ENCODE measurements around the gene S100P. TPM values are rescaled to one million over a fixed set of nuclear protein-coding genes. Genes with fewer than 3 reads are reported as not detected.
A peak's percentile ranks its signal among the peaks of the same experiment; 100 is the strongest.

Gene S100P
- total RNA-seq, 3 donors from 2014 or later: 15.7 to 189 (median 70.4) TPM

GRCh38 chr4:6655924-6656323 is 37.8 kb upstream of the S100P start:
- Histone ChIP-seq H3K9me3 (no peaks in the 10 kb centered on the region), H3K4me3 (no peak overlapping the region), H3K36me3 (ENCODE audit: low read depth) (no peaks in the 10 kb centered on the region), H3K4me1 (ENCODE audit: low read depth) (peaks cover 3% of the 10 kb centered on the region)
- TF ChIP-seq CTCF (IDR thresholded peaks at IDR 0.05): no peak
- ATAC-seq (no peak), DNase-seq (no peak)
- intact Hi-C loops (cut with DNase I, micrococcal nuclease): no loop called here

DNA sequence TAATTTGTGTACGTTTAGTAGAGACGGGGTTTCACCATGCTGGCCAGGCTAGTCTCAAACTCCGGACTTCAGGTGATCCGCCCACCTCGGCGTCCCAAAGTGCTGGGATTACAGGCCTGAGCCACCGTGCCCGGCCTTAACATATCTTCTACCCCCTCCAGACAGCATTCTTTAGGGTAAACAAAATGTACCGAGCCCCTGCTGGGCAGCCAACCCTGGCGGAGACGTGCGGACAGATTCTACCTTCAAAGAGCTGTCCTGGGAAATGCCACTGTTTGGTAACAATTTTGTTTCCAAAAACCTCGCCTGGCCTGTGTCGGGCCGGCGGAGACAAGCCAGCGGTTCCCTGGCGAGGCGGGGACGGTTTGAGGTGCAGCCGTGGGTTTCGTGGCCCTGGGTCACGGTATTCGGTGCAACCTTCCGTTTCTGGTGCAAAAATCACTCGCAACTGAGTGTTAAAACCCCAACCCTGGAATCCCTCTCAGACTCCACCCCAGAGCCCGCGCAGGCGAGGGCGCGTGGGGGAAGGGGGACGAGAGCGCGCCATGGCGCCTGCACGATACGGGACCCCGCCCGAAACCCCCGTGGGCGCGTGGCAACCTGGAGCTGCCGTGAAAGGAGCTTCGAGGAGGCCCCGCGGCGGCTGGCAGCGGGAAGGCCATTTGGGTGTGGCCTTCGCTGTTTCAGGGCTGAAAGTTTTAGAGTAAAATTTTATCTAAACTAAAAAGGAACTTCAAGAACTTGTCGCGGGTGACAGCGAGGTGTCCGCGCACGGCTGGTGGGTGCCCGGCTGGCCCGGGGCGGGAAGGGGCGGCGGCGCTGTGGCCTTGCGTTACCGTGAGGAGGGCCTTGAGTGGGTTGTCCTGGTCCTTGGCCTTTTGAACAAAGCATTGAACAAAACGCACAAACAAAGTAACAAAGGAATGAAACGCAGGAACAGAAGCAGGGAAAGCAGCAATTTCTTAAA is 36.2 kb upstream of the S100P start:
- no peak for ATAC-seq
- intact Hi-C loops (cut with DNase I, micrococcal nuclease): no loop called here
- peaks cover 3% of the 10 kb centered on the region for H3K4me1 ChIP-seq (ENCODE audit: low read depth)
- TF ChIP-seq CTCF (IDR thresholded peaks at IDR 0.05): no peak
- no peaks in the 10 kb centered on the region for H3K36me3 ChIP-seq (ENCODE audit: low read depth)
- H3K4me3 ChIP-seq: no peak overlapping the region
- no peaks in the 10 kb centered on the region for H3K9me3 ChIP-seq
- no peak for DNase-seq

- TF ChIP-seq CTCF (IDR thresholded peaks at IDR 0.05): no peak
- no peak for DNase-seq
- peak; percentile 12 for ATAC-seq
- Histone ChIP-seq H3K9me3 (no peaks in the 10 kb centered on the region), H3K4me3 (no peak overlapping the region), H3K4me1 (ENCODE audit: low read depth) (peaks cover 3% of the 10 kb centered on the region), H3K36me3 (ENCODE audit: low read depth) (no peaks in the 10 kb centered on the region)
- intact Hi-C loops (cut with DNase I, micrococcal nuclease): no loop called here
Measured at GRCh38 chr4:6658209-6658595, 35.5 kb upstream of the S100P start.

DNA sequence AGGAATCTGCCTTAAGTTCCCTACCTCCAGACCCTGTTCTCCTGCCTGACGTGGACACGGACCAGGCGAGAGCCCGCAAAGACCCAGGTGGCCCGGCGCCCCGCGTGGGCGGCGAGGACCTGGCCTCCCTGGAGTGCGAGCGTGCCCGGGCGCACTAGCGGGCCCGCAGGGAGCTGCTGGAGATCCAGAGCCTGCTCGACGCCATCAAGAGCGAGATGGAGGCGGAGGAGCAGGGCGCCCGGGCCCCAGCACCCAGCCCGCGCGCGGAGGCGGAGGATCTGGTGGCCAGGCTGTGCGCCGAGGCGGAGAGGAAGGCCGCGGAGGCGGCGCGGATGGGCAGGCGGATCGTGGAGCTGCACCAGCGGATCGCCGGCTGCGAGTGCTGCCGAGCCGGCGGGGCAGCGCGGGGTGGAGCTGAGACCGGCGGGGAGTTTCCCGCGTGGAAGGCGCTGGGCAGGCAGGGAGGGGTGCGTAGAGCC is 35.0 kb upstream of the S100P start:
- TF ChIP-seq CTCF (IDR thresholded peaks at IDR 0.05): no peak
- intact Hi-C loops (cut with DNase I, micrococcal nuclease): no loop called here
- peak; percentile 71 for ATAC-seq
- DNase-seq: peak in 1 of 3 donors; percentile 50
- Histone ChIP-seq H3K36me3 (ENCODE audit: low read depth) (no peaks in the 10 kb centered on the region), H3K4me1 (ENCODE audit: low read depth) (peaks cover 3% of the 10 kb centered on the region), H3K9me3 (no peaks in the 10 kb centered on the region), H3K4me3 (no peak overlapping the region)

DNA sequence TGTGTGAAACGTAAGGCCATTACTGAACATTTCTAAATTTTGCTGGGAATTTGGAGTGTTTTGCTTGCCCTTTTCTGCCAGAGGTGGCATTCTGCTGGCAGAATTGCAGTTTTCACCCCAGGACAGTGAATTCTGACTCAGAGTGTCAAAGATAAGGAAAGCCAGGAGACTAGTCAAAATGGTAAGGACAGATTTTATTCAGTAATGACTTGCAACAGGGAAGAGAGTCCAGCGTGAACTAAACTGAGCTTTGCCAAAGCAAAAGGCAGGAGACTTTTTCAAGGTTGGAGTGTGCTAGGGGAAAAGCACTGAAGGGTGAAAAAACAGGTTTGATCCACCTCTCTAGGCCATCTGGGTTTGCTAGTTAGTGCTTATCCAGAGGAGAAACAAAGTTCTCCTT is 33.8 kb upstream of the S100P start:
- no peak for TF ChIP-seq CTCF (IDR thresholded peaks at IDR 0.05)
- no peak overlapping the region for H3K4me3 ChIP-seq
- H3K4me1 ChIP-seq (ENCODE audit: low read depth): peaks cover 3% of the 10 kb centered on the region
- H3K9me3 ChIP-seq: no peaks in the 10 kb centered on the region
- no peaks in the 10 kb centered on the region for H3K36me3 ChIP-seq (ENCODE audit: low read depth)
- ATAC-seq: no peak
- DNase-seq: no peak
- intact Hi-C loops (cut with DNase I, micrococcal nuclease): no loop called here
